ENCODE measurements around the gene ERGIC3.

- TF ChIP-seq CTCF (IDR thresholded peaks at IDR 0.05) = no peak
- no peak for TF ChIP-seq POLR2A (IDR thresholded peaks at IDR 0.05)
- TF ChIP-seq EP300 (IDR thresholded peaks at IDR 0.05) = no peak
Observed at GRCh38 chr20:35492352-35492751, 49.5 kb upstream of the ERGIC3 start.
